OCI-LY7 (cell line): Measurements from ENCODE around the gene CCNK. TPM values are rescaled to one million over a fixed set of nuclear protein-coding genes. Genes with fewer than 3 reads are reported as not detected.

ENCODE experiments used
- BruUV-seq: library from RNA; stranded (reverse); fragments of 400-500 nt; replicated peaks from 2 replicates; lab custom pipeline; 2021; lab: Mats Ljungman, UMichigan
- CTCF ChIA-PET: fragments of 300-600 bp; sonication (Branson Sonifier 250); formaldehyde crosslinking; loops from one replicate; lab custom pipeline; 2022; ENCODE audit warnings: antibody characterized with exemption; ENCODE audit not compliant: unreplicated experiment; lab: Charles Lee
- POLR2A ChIA-PET: fragments of 300-600 bp; sonication (Branson Sonifier 250); formaldehyde crosslinking; loops from one replicate; lab custom pipeline; 2022; ENCODE audit warnings: antibody characterized with exemption; lab: Charles Lee
- DNase-seq: peaks from one replicate; pipeline ENCODE4 v3.0.0-alpha.2; 2015; ENCODE audit warnings: low spot score
- H2AFZ ChIP-seq: fragments of 200-600 bp; sonication (generic), shearing (Covaris generic); 2 replicates; pipeline ENCODE4 v1.6.1; 2014; ENCODE audit warnings: mild to moderate bottlenecking, antibody characterized with exemption, low read length, moderate library complexity
- H3K27ac ChIP-seq: fragments of 200-600 bp; sonication (generic); 2 replicates; pipeline ENCODE4 v1.5.1; 2014; ENCODE audit warnings: mixed run types, low read depth, mild to moderate bottlenecking, moderate library complexity, low read length, inconsistent platforms; ENCODE audit not compliant: poor library complexity, severe bottlenecking
- H3K36me3 ChIP-seq: fragments of 200-600 bp; sonication (generic); 2 replicates; pipeline ENCODE4 v1.6.1; 2014; ENCODE audit warnings: mild to moderate bottlenecking, antibody characterized with exemption, low read length, moderate library complexity, mixed read lengths; ENCODE audit not compliant: insufficient read depth
- H3K4me1 ChIP-seq: fragments of 200-600 bp; sonication (generic); 2 replicates; pipeline ENCODE4 v1.5.1; 2014; ENCODE audit warnings: mild to moderate bottlenecking, low read length; ENCODE audit not compliant: insufficient read depth, poor library complexity, severe bottlenecking
- H3K4me2 ChIP-seq: fragments of 200-600 bp; sonication (generic); 2 replicates; pipeline ENCODE4 v1.6.1; 2014; ENCODE audit warnings: mild to moderate bottlenecking, low read length
- H3K4me3 ChIP-seq: fragments of 200-600 bp; sonication (generic); 2 replicates; pipeline ENCODE4 v1.5.1; 2014; ENCODE audit warnings: mild to moderate bottlenecking, low read depth, low read length; ENCODE audit not compliant: poor library complexity, severe bottlenecking
- H3K79me2 ChIP-seq: fragments of 200-600 bp; sonication (generic); 2 replicates; pipeline ENCODE4 v1.6.1; 2016; ENCODE audit warnings: low read depth, mild to moderate bottlenecking, low read length, moderate library complexity, mixed read lengths; ENCODE audit not compliant: insufficient read depth
- H3K9me2 ChIP-seq: fragments of 200-600 bp; sonication (generic); 2 replicates; pipeline ENCODE4 v1.6.1; 2016; ENCODE audit warnings: mild to moderate bottlenecking, low read length, mixed read lengths; ENCODE audit not compliant: insufficient read depth
- H3K9me3 ChIP-seq: fragments of 200-600 bp; sonication (generic); 2 replicates; pipeline ENCODE4 v1.6.1; 2014; ENCODE audit warnings: mild to moderate bottlenecking, mixed run types, low read length, mixed read lengths
- H4K20me1 ChIP-seq: fragments of 200-600 bp; sonication (generic); 2 replicates; pipeline ENCODE4 v1.6.1; 2014; ENCODE audit warnings: mild to moderate bottlenecking, antibody characterized with exemption, low read length, moderate library complexity, mixed read lengths; ENCODE audit not compliant: insufficient read depth
- CTCF ChIP-seq: fragments of 200-600 bp; sonication (generic); conservative IDR thresholded peaks from 2 replicates; pipeline ENCODE4 v1.5.1; 2014; ENCODE audit warnings: mild to moderate bottlenecking, antibody characterized with exemption, low read length, moderate library complexity, mixed read lengths
- EZH2phosphoT487 ChIP-seq: fragments of 200-600 bp; sonication (generic); IDR thresholded peaks from 2 replicates; pipeline ENCODE4 v1.6.1; 2018; ENCODE audit warnings: low read depth, borderline replicate concordance, mild to moderate bottlenecking, mixed run types, antibody characterized with exemption, low read length, moderate library complexity, mixed read lengths
- intact Hi-C: fragments of 100-400 bp; cut with micrococcal nuclease; formaldehyde crosslinking; loops from one replicate; pipeline ENCODE4 v1.10.0; 2022; ENCODE audit not compliant: unreplicated experiment
- total RNA-seq, 2 experiments: library from RNA; depleted of rRNA in 1 of 2; stranded (reverse); fragments of >200 nt in 1 of 2; shearing (Covaris generic) in 1 of 2; gene quantifications; 2 replicates each; pipeline ENCODE4 v1.2.3, GENCODE V29; 2014 to 2022

Gene CCNK
- total RNA-seq, 2 experiments from 2014 or later = 25.1 to 69.0 TPM

DNA sequence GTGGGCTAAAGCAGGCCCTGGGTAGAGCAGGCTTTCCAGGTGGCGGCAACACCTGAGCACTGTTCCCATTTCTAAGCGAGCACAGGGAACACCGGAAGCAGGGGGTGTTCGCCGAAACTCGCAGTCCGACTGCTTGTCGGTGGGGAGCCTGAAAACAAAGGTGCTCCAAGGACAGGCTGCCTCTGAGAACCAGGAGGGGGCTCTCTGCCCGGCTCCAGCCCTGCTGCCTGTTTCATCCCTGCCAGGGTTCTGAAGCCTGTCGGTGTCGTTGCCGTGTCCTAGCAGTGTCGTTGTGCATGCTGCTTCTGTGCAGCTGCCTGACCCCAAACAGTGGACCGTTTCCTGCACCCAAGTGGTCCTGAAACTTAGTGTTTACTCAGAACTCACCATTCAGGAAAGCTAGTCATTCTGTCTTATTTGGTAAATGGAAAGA, 21.8 kb downstream of the CCNK start:
- Histone ChIP-seq H3K4me1 (no peaks in the 10 kb centered on the region), H3K4me3 (no peak overlapping the region), H3K4me2 (no peak overlapping the region), H3K79me2 (no peaks in the 10 kb centered on the region), H3K36me3 (peaks cover 90% of the 10 kb centered on the region), H4K20me1 (no peaks in the 10 kb centered on the region), H2AFZ (no peak overlapping the region), H3K9me2 (no peaks in the 10 kb centered on the region), H3K27ac (no peak overlapping the region), H3K9me3 (no peaks in the 10 kb centered on the region)
- no peak for DNase-seq
- CTCF ChIA-PET = no interaction called here
- POLR2A ChIA-PET = interaction anchor here (0.9 kb wide), 1 partner anchor 9 kb away, joined by 4 read pairs; no protein-coding TSS in a partner anchor
- no peak for TF ChIP-seq EZH2phosphoT487
- TF ChIP-seq CTCF = no peak
- intact Hi-C loops = no loop called here
- BruUV-seq = no TSS peak

DNA sequence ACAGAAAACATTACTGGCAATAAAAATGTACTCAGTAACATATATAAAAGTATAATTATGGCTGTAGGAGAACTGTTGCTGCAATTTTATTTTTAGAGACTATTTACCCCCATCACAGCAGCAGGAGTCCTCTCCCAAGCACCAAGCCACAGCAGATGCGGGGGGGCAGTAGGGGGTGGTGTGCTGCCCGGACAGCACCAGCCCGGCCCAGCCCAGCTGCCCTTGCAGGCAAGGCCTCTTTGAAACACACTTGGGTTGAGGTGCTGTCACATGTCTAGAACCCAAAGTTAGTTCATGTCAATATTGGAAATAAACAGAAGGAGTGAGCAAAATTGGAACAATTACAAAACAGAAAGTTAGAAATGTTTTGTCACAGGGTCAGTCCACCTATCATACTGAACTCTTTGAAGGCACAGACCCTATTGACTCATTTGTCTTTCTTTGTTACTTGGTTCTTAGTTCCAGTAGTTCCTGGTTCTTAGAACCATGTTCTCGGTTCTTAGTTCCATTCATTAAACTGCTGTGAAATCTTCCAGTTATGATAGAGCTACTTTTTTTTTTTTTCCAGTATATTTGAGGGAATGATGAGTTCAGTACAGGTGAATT, 22.7 kb downstream of the CCNK start:
- TF ChIP-seq CTCF = no peak
- no peak for TF ChIP-seq EZH2phosphoT487
- no peak for DNase-seq
- intact Hi-C loops = no loop called here
- no peaks in the 10 kb centered on the region for H3K4me1 ChIP-seq
- ChIA-PET CTCF (no interaction called here), POLR2A (interaction anchor here (0.6 to 0.9 kb wide), 3 partner anchors 9 to 14 kb away, joined by 3 to 9 read pairs (median 4); no protein-coding TSS in a partner anchor)
- H3K9me3 ChIP-seq = no peaks in the 10 kb centered on the region
- H3K4me2 ChIP-seq = no peak overlapping the region
- H3K79me2 ChIP-seq = no peaks in the 10 kb centered on the region
- H3K4me3 ChIP-seq = no peak overlapping the region
- H3K9me2 ChIP-seq = no peaks in the 10 kb centered on the region
- BruUV-seq = no TSS peak
- no peaks in the 10 kb centered on the region for H4K20me1 ChIP-seq
- H2AFZ ChIP-seq = no peak overlapping the region
- peaks cover 94% of the 10 kb centered on the region for H3K36me3 ChIP-seq
- H3K27ac ChIP-seq = no peak overlapping the region

- no peaks in the 10 kb centered on the region for H3K4me1 ChIP-seq
- no peaks in the 10 kb centered on the region for H3K9me2 ChIP-seq
- CTCF ChIA-PET = no interaction called here
- H4K20me1 ChIP-seq = no peaks in the 10 kb centered on the region
- no peak for TF ChIP-seq EZH2phosphoT487
- peaks cover 97% of the 10 kb centered on the region for H3K36me3 ChIP-seq
- H3K4me3 ChIP-seq = no peak overlapping the region
- BruUV-seq = no TSS peak
- no peak overlapping the region for H3K4me2 ChIP-seq
- H3K79me2 ChIP-seq = no peaks in the 10 kb centered on the region
- no peak for DNase-seq
- H3K27ac ChIP-seq = no peak overlapping the region
- no peaks in the 10 kb centered on the region for H3K9me3 ChIP-seq
- intact Hi-C loops = no loop called here
- POLR2A ChIA-PET = no interaction called here
- H2AFZ ChIP-seq = no peak overlapping the region
Observed at GRCh38 chr14:99505089-99505488, 23.9 kb downstream of the CCNK start.
